Measurements from ENCODE around the gene ZNF202. TPM values are rescaled to one million over a fixed set of nuclear protein-coding genes. Genes with fewer than 3 reads are reported as not detected.

The ZNF202 gene
- polyA plus RNA-seq, 2 of the 4 experiments (the other 2 are of a cell fraction), result 10.0 to 14.2 TPM

GRCh38 chr11:123678246-123678645 is 63.2 kb downstream of the ZNF202 start:
- TF ChIP-seq CHD4 (IDR thresholded peaks at IDR 0.05; ENCODE audit: borderline replicate concordance) (no peak), TFCP2L1 (CRISPR knock-in tag; IDR thresholded peaks at IDR 0.05) (no peak), HOXB5 (CRISPR knock-in tag; IDR thresholded peaks at IDR 0.05) (no peak), KDM5A (IDR thresholded peaks at IDR 0.05) (no peak), RNF2 (IDR thresholded peaks at IDR 0.05; ENCODE audit: borderline replicate concordance, low read depth) (no peak)
- POLR2A ChIA-PET, result no interaction called here
- no peak overlapping the region for H3K4me3 ChIP-seq
- no peaks in the 10 kb centered on the region for H3K9me3 ChIP-seq
- CTCF ChIA-PET, result interaction anchor here (0.9 to 2.8 kb wide), 2 partner anchors 22 to 29 kb away, joined by 3 to 12 read pairs; no protein-coding TSS in a partner anchor
- FAIRE-seq, result no peak
- H3K4me1 ChIP-seq, result no peaks in the 10 kb centered on the region
- WGBS (ENCODE audit: missing lambda C conversion rate), result 49% methylated on average over 2 of the region's 2 CpGs
- ATAC-seq, result no peak
- DNase-seq (ENCODE audit: low read depth in 1 of 2, low spot score in 1 of 2), result no peak
- H3K4me2 ChIP-seq, result no peak overlapping the region
- no peak overlapping the region for H3K27ac ChIP-seq

DNA sequence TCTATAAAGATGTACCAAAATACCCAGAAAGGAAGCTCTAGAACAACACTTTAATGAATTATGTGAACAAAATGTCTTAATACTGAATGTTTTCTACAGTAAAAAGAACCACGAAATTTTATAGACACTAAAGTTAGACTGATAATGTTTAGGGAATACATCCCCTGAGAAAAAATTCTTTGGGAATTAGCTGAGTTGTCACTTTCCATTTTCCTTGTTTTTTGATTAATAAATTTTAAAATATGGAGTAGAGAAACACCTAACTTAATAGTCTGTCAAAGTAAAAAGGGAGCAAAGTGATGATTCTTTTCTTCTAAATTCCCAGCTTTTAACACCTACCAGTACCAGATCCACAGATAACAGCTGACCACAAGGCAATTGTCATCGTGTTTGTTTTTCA is 64.0 kb downstream of the ZNF202 start:
- no peak for FAIRE-seq
- 1% methylated on average over 2 of the region's 2 CpGs for WGBS (ENCODE audit: missing lambda C conversion rate)
- ChIA-PET POLR2A (interaction anchor here (0.6 kb wide), 1 partner anchor 10 kb away, joined by 3 read pairs; no protein-coding TSS in a partner anchor), CTCF (interaction anchor here (0.7 to 2.8 kb wide), 2 partner anchors 30 to 62 kb away, joined by 3 to 12 read pairs; no protein-coding TSS in a partner anchor)
- no peak overlapping the region for H3K4me2 ChIP-seq
- H3K9me3 ChIP-seq, result no peaks in the 10 kb centered on the region
- no peak for ATAC-seq
- H3K4me3 ChIP-seq, result no peak overlapping the region
- TF ChIP-seq RFX5 (IDR thresholded peaks at IDR 0.05) (no peak), ZC3H11A (IDR thresholded peaks at IDR 0.05) (no peak), SMC3 (IDR thresholded peaks at IDR 0.05) (no peak), USF2 (IDR thresholded peaks at IDR 0.05) (no peak), HOXB13 (CRISPR knock-in tag; IDR thresholded peaks at IDR 0.05; ENCODE audit: low read depth) (no peak)
- no peaks in the 10 kb centered on the region for H3K4me1 ChIP-seq
- no peak overlapping the region for H3K27ac ChIP-seq
- DNase-seq (ENCODE audit: low read depth in 1 of 2, low spot score in 1 of 2), result no peak

GRCh38 chr11:123674297-123674696 is 67.2 kb downstream of the ZNF202 start:
- CTCF ChIA-PET, result interaction anchor here (0.6 to 1.6 kb wide), 2 partner anchors 12 to 33 kb away, joined by 5 to 6 read pairs; no protein-coding TSS in a partner anchor
- no peak for ATAC-seq
- H3K27ac ChIP-seq, result no peak overlapping the region
- TF ChIP-seq ZC3H11A (IDR thresholded peaks at IDR 0.05), result no peak
- no peaks in the 10 kb centered on the region for H3K4me1 ChIP-seq
- no peaks in the 10 kb centered on the region; the same call in 2 of the 3 replicates for H3K9me3 ChIP-seq
- WGBS (ENCODE audit: missing lambda C conversion rate), result 63% methylated on average over 2 of the region's 2 CpGs
- FAIRE-seq, result no peak
- POLR2A ChIA-PET, result no interaction called here
- DNase-seq (ENCODE audit: low read depth in 1 of 2, low spot score in 1 of 2), result no peak
- no peak overlapping the region for H3K4me3 ChIP-seq
- no peak overlapping the region for H3K4me2 ChIP-seq

Small RNA genes within 50 kb of the gene (small RNA-seq; reads per million reads assigned to genes)
- gene RNU1-21P, result 0 to 0.19 (median 0.02) reads per million in 6 experiments

Other genes with a start within 250 kb of the ZNF202 start
- gene SCN3B, start 87.0 kb downstream of the ZNF202 start, polyA plus RNA-seq (2011; rRNA removed), result 0.37 and 0.40 TPM in 2 replicates
- 0.17 to 0.25 TPM (median 0.18 TPM) in 3 replicates for gene SCN3B, start 87.0 kb downstream of the ZNF202 start, polyA plus RNA-seq (2017; fragmentation: RNase III; extraction: RNeasy Plus Mini Kit Qiagen cat#74134 plus additional on column Dnase treatment)
- gene OR6X1, start 12.9 kb upstream of the ZNF202 start, polyA plus RNA-seq (2011; rRNA removed), result not detected in 2 replicates
- not detected in 3 replicates for gene OR6X1, start 12.9 kb upstream of the ZNF202 start, polyA plus RNA-seq (2017; fragmentation: RNase III; extraction: RNeasy Plus Mini Kit Qiagen cat#74134 plus additional on column Dnase treatment)
- not detected in 2 replicates for gene OR6M1, start 64.7 kb upstream of the ZNF202 start, polyA plus RNA-seq (2011; rRNA removed)
- not detected in 3 replicates for gene OR6M1, start 64.7 kb upstream of the ZNF202 start, polyA plus RNA-seq (2017; fragmentation: RNase III; extraction: RNeasy Plus Mini Kit Qiagen cat#74134 plus additional on column Dnase treatment)
- not detected in 2 replicates for gene TMEM225, start 144.0 kb upstream of the ZNF202 start, polyA plus RNA-seq (2011; rRNA removed)
- not detected in 3 replicates for gene TMEM225, start 144.0 kb upstream of the ZNF202 start, polyA plus RNA-seq (2017; fragmentation: RNase III; extraction: RNeasy Plus Mini Kit Qiagen cat#74134 plus additional on column Dnase treatment)
- not detected in 2 replicates for gene OR8D4, start 160.5 kb upstream of the ZNF202 start, polyA plus RNA-seq (2011; rRNA removed)
- not detected in 3 replicates for gene OR8D4, start 160.5 kb upstream of the ZNF202 start, polyA plus RNA-seq (2017; fragmentation: RNase III; extraction: RNeasy Plus Mini Kit Qiagen cat#74134 plus additional on column Dnase treatment)
- gene OR4D5, start 198.0 kb upstream of the ZNF202 start, polyA plus RNA-seq (2011; rRNA removed), result not detected in 2 replicates
- gene OR4D5, start 198.0 kb upstream of the ZNF202 start, polyA plus RNA-seq (2017; fragmentation: RNase III; extraction: RNeasy Plus Mini Kit Qiagen cat#74134 plus additional on column Dnase treatment), result not detected in 3 replicates
- gene OR6T1, start 202.2 kb upstream of the ZNF202 start, polyA plus RNA-seq (2011; rRNA removed), result not detected in 2 replicates
- not detected in 3 replicates for gene OR6T1, start 202.2 kb upstream of the ZNF202 start, polyA plus RNA-seq (2017; fragmentation: RNase III; extraction: RNeasy Plus Mini Kit Qiagen cat#74134 plus additional on column Dnase treatment)
- not detected in 2 replicates for gene OR10S1, start 236.1 kb upstream of the ZNF202 start, polyA plus RNA-seq (2011; rRNA removed)
- gene OR10S1, start 236.1 kb upstream of the ZNF202 start, polyA plus RNA-seq (2017; fragmentation: RNase III; extraction: RNeasy Plus Mini Kit Qiagen cat#74134 plus additional on column Dnase treatment), result not detected in 3 replicates

Data from A549 (cell line).